Cardiac fibroblast (primary cell): Measurements from ENCODE around the gene SGF29.

Experiments used
- DNase-seq, 2 donors: peaks; one replicate each; pipeline versions ENCODE4 v3.0.0 to v3.0.0-alpha.2; 2010; ENCODE audit warnings: low read depth in 2 of 2
- H3K4me3 ChIP-seq, 2 donors: replicated peaks in 1 of 2; 1 replicate in 1 of 2; 2 replicates in 1 of 2; pipeline ENCODE4 v1.5.1; 2011; ENCODE audit warnings: low read depth in 2 of 2, low read length in 2 of 2, mild to moderate bottlenecking in 2 of 2, moderate library complexity in 1 of 2
- TF ChIP-seq, protein P1 (sequence below): IDR thresholded peaks from one replicate; pipeline ENCODE4 v1.5.1; 2011; ENCODE audit warnings: low read depth, mild to moderate bottlenecking, low read length, inconsistent platforms

The SGF29 gene

GRCh38 chr16:28532940-28533647 is 20.6 kb upstream of the SGF29 start:
- DNase-seq: no peak
- TF ChIP-seq, protein P1, sequence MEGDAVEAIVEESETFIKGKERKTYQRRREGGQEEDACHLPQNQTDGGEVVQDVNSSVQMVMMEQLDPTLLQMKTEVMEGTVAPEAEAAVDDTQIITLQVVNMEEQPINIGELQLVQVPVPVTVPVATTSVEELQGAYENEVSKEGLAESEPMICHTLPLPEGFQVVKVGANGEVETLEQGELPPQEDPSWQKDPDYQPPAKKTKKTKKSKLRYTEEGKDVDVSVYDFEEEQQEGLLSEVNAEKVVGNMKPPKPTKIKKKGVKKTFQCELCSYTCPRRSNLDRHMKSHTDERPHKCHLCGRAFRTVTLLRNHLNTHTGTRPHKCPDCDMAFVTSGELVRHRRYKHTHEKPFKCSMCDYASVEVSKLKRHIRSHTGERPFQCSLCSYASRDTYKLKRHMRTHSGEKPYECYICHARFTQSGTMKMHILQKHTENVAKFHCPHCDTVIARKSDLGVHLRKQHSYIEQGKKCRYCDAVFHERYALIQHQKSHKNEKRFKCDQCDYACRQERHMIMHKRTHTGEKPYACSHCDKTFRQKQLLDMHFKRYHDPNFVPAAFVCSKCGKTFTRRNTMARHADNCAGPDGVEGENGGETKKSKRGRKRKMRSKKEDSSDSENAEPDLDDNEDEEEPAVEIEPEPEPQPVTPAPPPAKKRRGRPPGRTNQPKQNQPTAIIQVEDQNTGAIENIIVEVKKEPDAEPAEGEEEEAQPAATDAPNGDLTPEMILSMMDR: no peak
- H3K4me3 ChIP-seq: no peak overlapping the region

DNA sequence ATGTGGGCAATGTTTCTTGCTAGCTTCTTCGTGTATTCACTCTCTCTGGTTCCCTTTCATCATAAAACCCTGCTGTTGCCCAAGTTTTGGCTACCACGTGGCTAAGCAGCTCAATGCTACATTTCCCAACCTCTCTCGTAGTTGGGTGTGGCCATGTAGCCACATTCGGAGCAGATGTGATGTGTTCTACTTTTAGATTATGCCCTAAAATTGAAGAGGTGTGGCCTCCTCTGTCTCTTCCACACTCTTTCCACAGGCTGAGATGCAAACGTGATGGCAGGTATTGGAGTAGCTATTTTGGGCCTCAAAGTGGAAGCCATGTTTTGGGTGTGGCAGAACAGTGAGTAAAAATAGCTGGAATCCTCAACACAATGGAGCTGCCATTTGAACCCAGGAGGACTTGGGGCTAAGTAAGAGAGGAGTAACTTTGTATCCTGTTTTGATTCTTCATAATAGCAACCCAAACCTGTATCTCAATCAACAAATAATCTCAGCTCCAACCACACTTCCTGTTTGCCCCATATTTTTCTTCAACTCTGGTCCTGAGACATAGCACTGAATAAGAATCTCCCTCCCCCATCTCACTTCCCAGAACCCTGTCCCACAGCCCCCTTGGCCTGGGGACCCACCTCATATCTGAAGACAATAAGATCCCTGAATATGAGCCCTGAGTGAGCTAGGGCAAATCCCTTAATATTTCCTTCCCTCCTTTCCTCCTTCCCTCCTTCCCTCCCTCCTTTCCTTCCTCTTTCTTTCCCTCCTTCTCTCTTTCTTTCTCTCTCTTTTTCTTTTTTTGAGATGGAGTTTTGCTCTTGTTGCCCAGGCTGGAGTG is 19.0 kb upstream of the SGF29 start:
- TF ChIP-seq, protein P1: no peak
- H3K4me3 ChIP-seq: no peak overlapping the region
- peak; percentile 58 to 62 for DNase-seq

DNA sequence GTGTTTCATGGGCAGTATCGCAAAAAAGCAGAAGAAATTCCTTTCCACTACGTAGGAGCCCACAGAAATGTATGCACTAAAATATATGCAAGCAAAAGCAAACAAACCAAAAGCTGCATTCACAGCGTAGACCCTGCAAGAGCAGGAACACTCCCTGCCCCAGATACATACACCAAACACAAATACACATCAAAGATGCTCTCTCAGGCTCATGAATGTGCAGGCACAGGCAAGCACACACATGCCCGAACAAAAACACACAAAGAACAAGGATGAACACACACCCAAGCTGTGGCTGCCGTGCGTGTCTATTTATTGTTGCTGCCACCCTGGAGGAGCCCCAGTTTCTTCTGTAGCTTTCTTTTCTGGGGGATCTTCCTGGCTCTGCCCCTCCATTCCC is 16.6 kb upstream of the SGF29 start:
- no peak for DNase-seq
- TF ChIP-seq, protein P1: no peak
- H3K4me3 ChIP-seq: peak overlapping the region; percentile 65 to 67

DNA sequence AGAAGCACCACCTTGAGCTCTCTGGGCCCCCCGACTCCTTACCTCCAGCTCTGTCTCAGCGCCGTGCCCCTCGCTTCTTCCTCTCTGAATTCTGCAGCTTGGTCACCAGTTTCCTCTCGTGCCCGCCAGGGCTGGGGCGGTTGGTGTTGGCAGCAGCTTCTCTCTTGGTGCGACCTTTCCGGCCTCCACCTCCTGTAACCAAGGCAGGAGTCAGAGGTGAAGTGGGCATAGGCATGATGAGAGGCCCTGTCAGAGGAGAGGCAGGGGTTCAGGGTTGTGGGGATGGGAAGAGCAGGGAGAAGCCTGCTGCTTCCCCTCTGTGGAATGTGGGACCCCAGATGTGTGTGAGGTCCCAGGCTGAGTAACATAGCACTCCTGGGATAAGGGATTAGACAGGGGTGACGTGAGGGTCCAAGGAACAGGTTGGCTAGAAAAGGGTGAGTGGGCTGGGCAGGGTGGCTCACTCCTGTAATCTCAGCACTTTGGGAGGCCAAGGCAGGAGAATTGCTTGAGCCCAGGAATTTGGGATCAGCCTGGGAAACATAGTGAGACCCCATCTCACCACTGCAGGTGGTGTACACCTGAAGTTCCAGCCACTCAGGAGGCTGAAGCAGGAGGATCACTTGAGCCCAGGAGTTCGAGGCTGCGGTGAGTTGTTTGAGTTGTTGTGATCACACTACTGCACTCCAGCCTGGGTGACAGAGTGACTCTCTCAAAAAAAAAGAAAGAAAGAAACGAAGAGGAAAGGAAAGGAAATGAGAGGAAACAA is 15.6 kb upstream of the SGF29 start:
- no peak for DNase-seq
- TF ChIP-seq, protein P1: no peak
- peak overlapping the region; percentile 65 to 67 for H3K4me3 ChIP-seq

GRCh38 chr16:28538733-28539596 is 14.8 kb upstream of the SGF29 start, which contains the start of gene NUPR1:
Gene NUPR1 (minus strand): TSS chr16:28538974. CDS start chr16:28538907, 67 bp downstream.
- peak; percentile 98 to 99 for DNase-seq
- TF ChIP-seq, protein P1: no peak
- H3K4me3 ChIP-seq: peak within 1 kb of the TSS; percentile 65 to 67

GRCh38 chr16:28540346-28540745 is 13.4 kb upstream of the SGF29 start:
- TF ChIP-seq, protein P1: no peak
- no peak overlapping the region for H3K4me3 ChIP-seq
- DNase-seq: no peak
